Spleen (tissue), 11 donors: Measurements from ENCODE around the gene AGBL1. TPM values are rescaled to one million over a fixed set of nuclear protein-coding genes. Genes with fewer than 3 reads are reported as not detected.

Source experiments
- DNase-seq: peaks from one replicate; pipeline ENCODE4 v3.0.0-alpha.2; 2020
- H3K27ac ChIP-seq, 8 donors: fragments of 200-600 bp; sonication (generic) in 7 of 8; 1 replicate in 4 of 8; 2 replicates in 4 of 8; pipeline versions ENCODE4 v1.5.0 to v1.8.0; 2016 to 2021; ENCODE audit warnings: inconsistent platforms in 4 of 8, mild to moderate bottlenecking in 4 of 8, moderate library complexity in 1 of 8
- H3K27me3 ChIP-seq, 7 donors: fragments of 200-600 bp; sonication (generic) in 6 of 7; replicated peaks in 1 of 7; 1 replicate in 4 of 7; 2 replicates in 3 of 7; pipeline versions ENCODE4 v1.5.0 to v1.8.0; 2016 to 2021; ENCODE audit warnings: inconsistent platforms in 3 of 7, mild to moderate bottlenecking in 1 of 7
- H3K36me3 ChIP-seq, 6 donors: fragments of 200-600 bp; sonication (generic) in 5 of 6; 1 replicate in 4 of 6; 2 replicates in 2 of 6; pipeline versions ENCODE4 v1.5.0 to v1.8.0; 2016 to 2021; ENCODE audit warnings: inconsistent platforms in 2 of 6
- H3K4me1 ChIP-seq, 6 donors: fragments of 200-600 bp; sonication (generic) in 5 of 6; 1 replicate in 3 of 6; 2 replicates in 3 of 6; pipeline versions ENCODE4 v1.5.0 to v1.8.0; 2016 to 2021; ENCODE audit warnings: inconsistent platforms in 3 of 6
- H3K4me3 ChIP-seq, 8 donors: fragments of 200-600 bp; sonication (generic) in 7 of 8; 1 replicate in 4 of 8; 2 replicates in 4 of 8; pipeline versions ENCODE4 v1.5.0 to v1.8.0; 2016 to 2021; ENCODE audit warnings: inconsistent platforms in 4 of 8, mild to moderate bottlenecking in 4 of 8, moderate library complexity in 2 of 8
- H3K9me3 ChIP-seq, 8 donors: fragments of 200-600 bp; sonication (generic) in 7 of 8; 1 replicate in 4 of 8; 2 replicates in 4 of 8; pipeline versions ENCODE4 v1.5.0 to v1.8.0; 2016 to 2021; ENCODE audit warnings: inconsistent platforms in 4 of 8
- POLR2A ChIP-seq, 3 donors: fragments of 450-650 bp; IDR thresholded peaks; one replicate each; pipeline ENCODE4 v1.5.1; 2017; ENCODE audit warnings: antibody characterized with exemption in 3 of 3, mild to moderate bottlenecking in 1 of 3
- POLR2AphosphoS5 ChIP-seq, 3 donors: sonication (generic); formaldehyde crosslinking; IDR thresholded peaks; one replicate each; pipeline ENCODE4 v1.5.1; 2017; ENCODE audit warnings: antibody characterized with exemption in 3 of 3
- WGBS, 5 donors: extraction: QIAGEN DNeasy Blood & Tissue Kit in 3 of 5; methylation state at CpG; one replicate each; pipeline versions ENCODE4 v1.1.5 to v1.1.7; 2013 to 2018; 5-methylcytosine and 5-hydroxymethylcytosine counted together
- intact Hi-C: fragments of 100-400 bp; cut with DNase I; formaldehyde crosslinking; loops from one replicate; pipeline ENCODE4 v1.15.0; 2023; ENCODE audit warnings: low total_unique reads
- polyA plus RNA-seq, 3 donors: library from polyadenylated mRNA; stranded (reverse); fragments of 200-250 nt; gene quantifications; one replicate each; pipeline ENCODE4 v1.2.1, GENCODE V29; 2013
- total RNA-seq, 7 donors: library from RNA; depleted of rRNA in 3 of 7; stranded (reverse); fragments of >200 nt in 3 of 7; fragmentation: NEBNext Ultra II Directional in 4 of 7; extraction: Animal tissue kit (Norgen Biotek cat#: 25700) in 4 of 7; gene quantifications; one replicate each; pipeline versions ENCODE4 v1.1.0 to v1.2.1, GENCODE V29; 2016 to 2021
- TF ChIP-seq, protein P1 (sequence below), 11 experiments: fragments of 200-600 bp in 7 of 11; fragments of 450-650 bp in 4 of 11; sonication (generic) in 4 of 11; IDR thresholded peaks in 8 of 11; conservative IDR thresholded peaks in 3 of 11; 1 replicate in 7 of 11; 2 replicates in 4 of 11; pipeline versions ENCODE4 v1.4.0 to v1.8.0; 2016 to 2021; ENCODE audit warnings: antibody characterized with exemption in 11 of 11, inconsistent platforms in 4 of 11, mild to moderate bottlenecking in 1 of 11
- donor health status: healthy with polysubstance abuse.
- donor health status: DM: no; HTN: no; CAD: no; lungs with moderate emphysema.
- donor health status: DM: no; HTN: no; CAD: no.
- donor health status: Bipolar disorder and iron deficiency.
- donor health status: healthy.
- donor health status: DM: no; HTN: no; CAD: no.
- donor health status: DM: yes; HTN: yes; CAD: no.

The AGBL1 gene
- total and polyA plus RNA-seq, 10 donors = not detected

GRCh38 chr15:86846036-86846435 is 766.4 kb downstream of the AGBL1 start:
- H3K4me1 ChIP-seq = no peaks in the 10 kb centered on the region
- H3K9me3 ChIP-seq = peaks cover 0 to 11% (median 2%) of the 10 kb centered on the region in 8 donors
- no peak overlapping the region for H3K4me3 ChIP-seq
- TF ChIP-seq, protein P1, sequence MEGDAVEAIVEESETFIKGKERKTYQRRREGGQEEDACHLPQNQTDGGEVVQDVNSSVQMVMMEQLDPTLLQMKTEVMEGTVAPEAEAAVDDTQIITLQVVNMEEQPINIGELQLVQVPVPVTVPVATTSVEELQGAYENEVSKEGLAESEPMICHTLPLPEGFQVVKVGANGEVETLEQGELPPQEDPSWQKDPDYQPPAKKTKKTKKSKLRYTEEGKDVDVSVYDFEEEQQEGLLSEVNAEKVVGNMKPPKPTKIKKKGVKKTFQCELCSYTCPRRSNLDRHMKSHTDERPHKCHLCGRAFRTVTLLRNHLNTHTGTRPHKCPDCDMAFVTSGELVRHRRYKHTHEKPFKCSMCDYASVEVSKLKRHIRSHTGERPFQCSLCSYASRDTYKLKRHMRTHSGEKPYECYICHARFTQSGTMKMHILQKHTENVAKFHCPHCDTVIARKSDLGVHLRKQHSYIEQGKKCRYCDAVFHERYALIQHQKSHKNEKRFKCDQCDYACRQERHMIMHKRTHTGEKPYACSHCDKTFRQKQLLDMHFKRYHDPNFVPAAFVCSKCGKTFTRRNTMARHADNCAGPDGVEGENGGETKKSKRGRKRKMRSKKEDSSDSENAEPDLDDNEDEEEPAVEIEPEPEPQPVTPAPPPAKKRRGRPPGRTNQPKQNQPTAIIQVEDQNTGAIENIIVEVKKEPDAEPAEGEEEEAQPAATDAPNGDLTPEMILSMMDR (IDR thresholded peaks at IDR 0.05 in 8 of 11, conservative IDR thresholded peaks at IDR 0.05 in 3 of 11) = no peak
- no peak for TF ChIP-seq POLR2A (IDR thresholded peaks at IDR 0.05)
- no peak for TF ChIP-seq POLR2AphosphoS5 (IDR thresholded peaks at IDR 0.05)
- no peak overlapping the region for H3K27ac ChIP-seq
- intact Hi-C loops = no loop called here
- DNase-seq = no peak
- WGBS, 5 donors = 61 to 78% (median 75%) methylated on average over 2 of the region's 2 CpGs
- H3K36me3 ChIP-seq = no peaks in the 10 kb centered on the region
- H3K27me3 ChIP-seq = no peaks in the 10 kb centered on the region

GRCh38 chr15:86849136-86849535 is 769.5 kb downstream of the AGBL1 start:
- Histone ChIP-seq H3K4me3 (no peak overlapping the region), H3K36me3 (no peaks in the 10 kb centered on the region), H3K27me3 (no peaks in the 10 kb centered on the region), H3K4me1 (no peaks in the 10 kb centered on the region), H3K9me3 (peaks cover 0 to 11% (median 2%) of the 10 kb centered on the region in 8 donors), H3K27ac (no peak overlapping the region)
- intact Hi-C loops = no loop called here
- WGBS, 5 donors = 89 to 93% (median 92%) methylated on average over 5 of the region's 5 CpGs
- no peak for DNase-seq
- TF ChIP-seq, protein P1 (IDR thresholded peaks at IDR 0.05 in 8 of 11, conservative IDR thresholded peaks at IDR 0.05 in 3 of 11) = no peak
- TF ChIP-seq POLR2A (IDR thresholded peaks at IDR 0.05) (no peak), POLR2AphosphoS5 (IDR thresholded peaks at IDR 0.05) (no peak)

DNA sequence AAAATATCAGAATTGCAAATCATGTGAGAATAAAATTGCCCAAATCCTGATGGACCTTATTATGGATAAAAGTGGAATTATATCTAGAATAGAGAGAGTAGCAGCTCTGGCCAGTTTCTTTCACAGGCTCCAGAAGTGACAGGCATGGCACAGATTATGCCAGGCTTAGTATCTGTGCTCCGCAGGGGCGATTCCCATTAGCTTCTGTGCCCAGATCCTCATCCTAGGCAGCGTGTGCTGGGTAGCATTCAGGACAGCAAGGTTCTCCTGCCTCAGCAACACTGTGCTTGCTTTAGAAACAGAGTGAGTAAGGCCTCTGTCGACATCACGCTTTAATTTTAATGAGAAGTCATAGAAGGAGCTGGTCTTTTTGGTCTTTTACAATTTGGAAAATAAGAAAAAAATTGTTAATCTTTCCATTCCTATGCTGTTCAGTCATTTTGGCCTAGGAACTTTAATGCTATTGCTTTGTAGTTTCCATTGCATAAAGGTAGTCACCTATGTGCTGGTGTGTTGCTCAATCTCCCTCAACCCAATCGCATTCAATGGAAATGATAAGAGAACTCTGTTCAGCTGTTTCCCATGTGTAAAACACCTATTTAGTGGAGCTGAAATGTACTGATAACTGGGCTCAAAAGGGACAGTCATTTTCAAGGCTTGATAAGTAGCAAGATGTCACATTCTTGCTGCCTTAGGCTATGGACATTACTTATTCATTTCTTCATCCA is 770.1 kb downstream of the AGBL1 start:
- Histone ChIP-seq H3K27me3 (no peaks in the 10 kb centered on the region), H3K9me3 (peaks cover 0 to 11% (median 2%) of the 10 kb centered on the region in 8 donors), H3K4me1 (no peaks in the 10 kb centered on the region), H3K36me3 (no peaks in the 10 kb centered on the region), H3K27ac (no peak overlapping the region), H3K4me3 (no peak overlapping the region)
- TF ChIP-seq, protein P1 (IDR thresholded peaks at IDR 0.05 in 8 of 11, conservative IDR thresholded peaks at IDR 0.05 in 3 of 11) = no peak
- TF ChIP-seq POLR2A (IDR thresholded peaks at IDR 0.05) (no peak), POLR2AphosphoS5 (IDR thresholded peaks at IDR 0.05) (no peak)
- 83 to 90% (median 87%) methylated on average over 6 of the region's 6 CpGs for WGBS, 5 donors
- intact Hi-C loops = no loop called here
- no peak for DNase-seq

GRCh38 chr15:86850939-86851338 is 771.3 kb downstream of the AGBL1 start:
- Histone ChIP-seq H3K4me3 (no peak overlapping the region), H3K4me1 (no peaks in the 10 kb centered on the region), H3K9me3 (peaks cover 0 to 11% (median 2%) of the 10 kb centered on the region in 8 donors), H3K36me3 (no peaks in the 10 kb centered on the region), H3K27me3 (no peaks in the 10 kb centered on the region), H3K27ac (no peak overlapping the region)
- TF ChIP-seq, protein P1 (IDR thresholded peaks at IDR 0.05 in 8 of 11, conservative IDR thresholded peaks at IDR 0.05 in 3 of 11) = no peak
- no peak for TF ChIP-seq POLR2AphosphoS5 (IDR thresholded peaks at IDR 0.05)
- no peak for TF ChIP-seq POLR2A (IDR thresholded peaks at IDR 0.05)
- intact Hi-C loops = no loop called here
- no peak for DNase-seq
- 73 to 93% (median 81%) methylated on average over 1 of the region's 1 CpG for WGBS, 5 donors
